Measurements from ENCODE around the gene NOP56. TPM values are rescaled to one million over a fixed set of nuclear protein-coding genes. Genes with fewer than 3 reads are reported as not detected.

NOP56 gene
- total and polyA plus RNA-seq, 2 of the 8 experiments (the other 6 are each of a cell fraction or from before 2014, with no cell fraction given): 391 to 677 TPM

- Histone ChIP-seq H4K20me1 (replicated peaks in 1 of 2; ENCODE audit: control insufficient read depth in 1 of 2, insufficient read depth in 2 of 2, low read length in 2 of 2) (no peaks in the 10 kb centered on the region), H3K4me1 (replicated peaks in 1 of 4; ENCODE audit: control insufficient read depth in 3 of 4, insufficient read depth in 4 of 4, low read length in 3 of 4) (peaks cover 0 to 57% (median 32%) of the 10 kb centered on the region in 4 experiments; a peak in 6 of 7 replicates), H2AFZ (ENCODE audit: low read length) (no peak overlapping the region), H3K4me3 (ENCODE audit: extremely low read depth in 1 of 4, insufficient read depth in 2 of 4, low read depth in 3 of 4, low read length in 4 of 4) (no peak overlapping the region), H4K5ac (ENCODE audit: insufficient read length, low read depth, low read length) (no peak overlapping the region), H2AK5ac (ENCODE audit: low read depth, low read length) (peak overlapping the region; percentile 86; the same call in 1 of the 2 replicates), H4K8ac (ENCODE audit: extremely low read depth, insufficient read depth, low read length) (peak overlapping the region; percentile 36; the same call in 1 of the 2 replicates), H3K23me2 (ENCODE audit: low read depth, low read length) (no peaks in the 10 kb centered on the region; the same call in 1 of the 2 replicates), H2BK5ac (ENCODE audit: low read depth, low read length) (peak overlapping the region; percentile 62; the same call in 1 of the 2 replicates), H3K79me2 (ENCODE audit: control insufficient read depth in 1 of 2, insufficient read depth in 2 of 2, low read length in 2 of 2) (no peaks in the 10 kb centered on the region), H3K36me3 (ENCODE audit: control insufficient read depth in 2 of 4, insufficient read depth in 4 of 4, low read length in 3 of 4) (no peaks in the 10 kb centered on the region), H2BK12ac (ENCODE audit: low read depth, low read length) (peak overlapping the region; percentile 93; the same call in 1 of the 2 replicates), H3K79me1 (ENCODE audit: low read depth, low read length) (no peaks in the 10 kb centered on the region; the same call in 1 of the 2 replicates), H2BK120ac (replicated peaks; ENCODE audit: low read depth, low read length) (peak overlapping the region; percentile 24), H2BK15ac (ENCODE audit: low read length) (peak overlapping the region; percentile 20; the same call in 1 of the 2 replicates), H3K56ac (replicated peaks; ENCODE audit: insufficient read length, low read depth, low read length) (no peak overlapping the region), H3K27me3 (replicated peaks in 1 of 4; ENCODE audit: control insufficient read depth in 3 of 4, extremely low read depth in 1 of 4, insufficient read depth in 3 of 4, low read length in 3 of 4) (peaks cover 0 to 28% (median 19%) of the 10 kb centered on the region in 4 experiments; a peak in 6 of 7 replicates), H4K91ac (replicated peaks; ENCODE audit: insufficient read length, low read length) (peak overlapping the region; percentile 94), H3K4ac (replicated peaks; ENCODE audit: insufficient read length, low read depth, low read length) (peak overlapping the region; percentile 76), H2BK20ac (ENCODE audit: low read length) (peak overlapping the region; percentile 62; the same call in 1 of the 2 replicates), H3K14ac (ENCODE audit: insufficient read length) (no peak overlapping the region), H3K18ac (ENCODE audit: extremely low read depth, low read length) (peak overlapping the region; percentile 68; the same call in 1 of the 2 replicates), H3K27ac (ENCODE audit: low read depth, low read length) (no peak overlapping the region), H3K9me3 (ENCODE audit: insufficient read depth in 2 of 2, low read depth in 1 of 2, low read length in 1 of 2) (no peaks in the 10 kb centered on the region), H3K4me2 (ENCODE audit: insufficient read depth in 1 of 2, low read depth in 2 of 2, low read length in 2 of 2) (peak overlapping the region in 1 of 2 experiments; percentile 37; a peak in 1 of 4 replicates), H3K23ac (ENCODE audit: insufficient read length) (no peak overlapping the region), H3K9ac (replicated peaks in 1 of 4; ENCODE audit: extremely low read depth in 1 of 4, low read depth in 3 of 4, low read length in 3 of 4) (no peak overlapping the region)
- DNase-seq (ENCODE audit: low read depth in 1 of 2, low spot score in 2 of 2): no peak
- no peak for FAIRE-seq
- ChIA-PET POLR2A (ENCODE audit: partially characterized antibody) (interaction anchor here (1.6 to 2.2 kb wide), 2 partner anchors 32 to 43 kb away, joined by 4 to 6 read pairs; no protein-coding TSS in a partner anchor), CTCF (ENCODE audit: partially characterized antibody) (interaction anchor here (0.6 to 17.4 kb wide), 11 partner anchors 8 to 296 kb away, joined by 3 to 286 read pairs (median 3); no protein-coding TSS in a partner anchor)
- WGBS, 2 experiments (ENCODE audit: extremely low coverage in 1 of 2, insufficient coverage in 1 of 2, insufficient read length in 1 of 2, insufficient replicate concordance in 2 of 2, low coverage in 1 of 2, low lambda C conversion rate in 2 of 2, missing lambda C conversion rate in 1 of 2): 61% methylated on average over 14 of the region's 14 CpGs; no CpG with 5 or more reads in 1 of the 2 experiments
- TF ChIP-seq NANOG (IDR thresholded peaks at IDR 0.05; ENCODE audit: insufficient read depth, low read depth, low read length, poor library complexity, severe bottlenecking): peak; percentile 34
- no peak for TF ChIP-seq CHD2 (IDR thresholded peaks at IDR 0.05; ENCODE audit: low read length)
- no peak for TF ChIP-seq RAD21 (IDR thresholded peaks at IDR 0.05 in 1 of 2, conservative IDR thresholded peaks at IDR 0.05 in 1 of 2; ENCODE audit: low read depth in 2 of 2, low read length in 2 of 2)
- TF ChIP-seq RBBP5 (IDR thresholded peaks at IDR 0.05; ENCODE audit: borderline replicate concordance, low read depth, low read length): no peak
- TF ChIP-seq KDM5A (IDR thresholded peaks at IDR 0.05; ENCODE audit: low read length): no peak
- TF ChIP-seq USF2 (IDR thresholded peaks at IDR 0.05; ENCODE audit: low read length): no peak
- no peak for TF ChIP-seq TEAD4 (IDR thresholded peaks at IDR 0.05; ENCODE audit: low read depth, low read length)
- no peak for TF ChIP-seq HDAC2 (IDR thresholded peaks at IDR 0.05; ENCODE audit: borderline replicate concordance in 1 of 2, low read depth in 2 of 2, low read length in 2 of 2)
- TF ChIP-seq SP1 (IDR thresholded peaks at IDR 0.05; ENCODE audit: low read depth, low read length): no peak
Measured at GRCh38 chr20:2705931-2706645, 53.7 kb downstream of the NOP56 start.
